CD14-positive monocyte (primary cell): Measurements from ENCODE around the gene MYBPC2. TPM values are rescaled to one million over a fixed set of nuclear protein-coding genes. Genes with fewer than 3 reads are reported as not detected.
"Not testable (repeated sequence)": the region's sequence is repeated elsewhere in the genome, so short reads cannot be mapped to it uniquely, and the experiment has no call there.

Source experiments
- DNase-seq, 3 donors: peaks; one replicate each; pipeline ENCODE4 v3.0.0-alpha.2; 2011 to 2022
- H2AFZ ChIP-seq: 2 replicates; pipeline ENCODE4 v1.6.0; 2012; ENCODE audit warnings: mild to moderate bottlenecking, low read depth, low read length, inconsistent platforms; ENCODE audit not compliant: insufficient read depth, poor library complexity, severe bottlenecking
- H3K27ac ChIP-seq, 2 donors: 1 replicate in 1 of 2; 2 replicates in 1 of 2; pipeline ENCODE4 v1.5.1; 2012 to 2013; ENCODE audit warnings: low read length in 2 of 2, control low read depth in 1 of 2, inconsistent platforms in 1 of 2, low read depth in 1 of 2, mild to moderate bottlenecking in 1 of 2
- H3K27me3 ChIP-seq, 2 donors: one replicate each; pipeline versions ENCODE4 v1.6.0 to v1.6.1; 2011 to 2013; ENCODE audit warnings: low read length in 2 of 2; ENCODE audit not compliant: control insufficient read depth in 2 of 2, insufficient read depth in 2 of 2
- H3K36me3 ChIP-seq, 2 donors: replicated peaks in 1 of 2; 1 replicate in 1 of 2; 2 replicates in 1 of 2; pipeline versions ENCODE4 v1.5.1 to v1.6.1; 2012 to 2013; ENCODE audit warnings: low read length in 2 of 2, control low read depth in 1 of 2, inconsistent platforms in 1 of 2, mild to moderate bottlenecking in 1 of 2; ENCODE audit not compliant: insufficient read depth in 2 of 2, control insufficient read depth in 1 of 2
- H3K4me1 ChIP-seq, 2 donors: 1 replicate in 1 of 2; 2 replicates in 1 of 2; pipeline versions ENCODE4 v1.5.1 to v1.6.1; 2012 to 2013; ENCODE audit warnings: low read length in 2 of 2, control low read depth in 1 of 2, inconsistent platforms in 1 of 2, mild to moderate bottlenecking in 1 of 2, moderate library complexity in 1 of 2; ENCODE audit not compliant: insufficient read depth in 2 of 2, control insufficient read depth in 1 of 2
- H3K4me2 ChIP-seq: replicated peaks from 2 replicates; pipeline ENCODE3; 2012; ENCODE audit warnings: low read length, moderate library complexity, mild to moderate bottlenecking; ENCODE audit not compliant: poor library complexity, severe bottlenecking; ENCODE audit errors: extremely low read depth
- H3K4me3 ChIP-seq, 3 experiments: fragments of 200-600 bp in 1 of 3; sonication (generic) in 1 of 3; replicated peaks in 1 of 3; 1 replicate in 2 of 3; 2 replicates in 1 of 3; pipeline ENCODE4 v1.5.1; 2011 to 2013; ENCODE audit warnings: low read length in 3 of 3, mild to moderate bottlenecking in 3 of 3, control low read depth in 2 of 3, low read depth in 2 of 3, inconsistent platforms in 1 of 3, moderate library complexity in 1 of 3
- H3K79me2 ChIP-seq: 2 replicates; pipeline ENCODE4 v1.6.0; 2012; ENCODE audit warnings: mild to moderate bottlenecking, control low read depth, inconsistent platforms, low read length, moderate library complexity; ENCODE audit not compliant: insufficient read depth
- H3K9ac ChIP-seq: 2 replicates; pipeline ENCODE4 v1.6.0; 2017; ENCODE audit warnings: low read length, mild to moderate bottlenecking; ENCODE audit not compliant: insufficient read depth, poor library complexity, severe bottlenecking
- H3K9me3 ChIP-seq, 2 donors: replicated peaks in 1 of 2; 1 replicate in 1 of 2; 2 replicates in 1 of 2; pipeline versions ENCODE4 v1.5.1 to v1.6.1; 2012 to 2013; ENCODE audit warnings: low read length in 2 of 2, control low read depth in 1 of 2; ENCODE audit not compliant: control insufficient read depth in 1 of 2, insufficient read depth in 1 of 2
- H4K20me1 ChIP-seq: 2 replicates; pipeline ENCODE4 v1.6.0; 2012; ENCODE audit warnings: mild to moderate bottlenecking, low read length, control low read depth, moderate library complexity; ENCODE audit not compliant: insufficient read depth
- H3K27ac Mint-ChIP-seq, 7 donors: one replicate each; pipeline ENCODE4 v1.8.0; 2020; ENCODE audit warnings: mild to moderate bottlenecking in 7 of 7, mixed read lengths in 7 of 7, moderate library complexity in 6 of 7, inconsistent platforms in 2 of 7
- H3K27me3 Mint-ChIP-seq, 3 donors: one replicate each; pipeline ENCODE4 v1.8.0; 2021 to 2022; ENCODE audit warnings: low read depth in 3 of 3, mild to moderate bottlenecking in 3 of 3, mixed read lengths in 3 of 3, moderate library complexity in 3 of 3, inconsistent platforms in 1 of 3
- H3K36me3 Mint-ChIP-seq, 2 donors: one replicate each; pipeline ENCODE4 v1.8.0; 2020; ENCODE audit warnings: mixed read lengths in 2 of 2, inconsistent platforms in 1 of 2, mild to moderate bottlenecking in 1 of 2
- H3K4me1 Mint-ChIP-seq: one replicate; pipeline ENCODE4 v1.8.0; 2020; ENCODE audit warnings: mild to moderate bottlenecking, mixed read lengths
- H3K4me3 Mint-ChIP-seq, 2 donors: one replicate each; pipeline ENCODE4 v1.8.0; 2020; ENCODE audit warnings: mild to moderate bottlenecking in 2 of 2, mixed read lengths in 2 of 2, moderate library complexity in 1 of 2
- H3K9me3 Mint-ChIP-seq, 7 donors: one replicate each; pipeline ENCODE4 v1.8.0; 2020 to 2022; ENCODE audit warnings: mixed read lengths in 7 of 7, mild to moderate bottlenecking in 6 of 7, moderate library complexity in 6 of 7, inconsistent platforms in 2 of 7
- WGBS: methylation state at CpG from one replicate; pipeline ENCODE4 v1.1.5; 2013; ENCODE audit warnings: missing lambda C conversion rate; ENCODE audit not compliant: insufficient coverage; 5-methylcytosine and 5-hydroxymethylcytosine counted together
- intact Hi-C, 2 donors: fragments of 100-400 bp; cut with micrococcal nuclease; formaldehyde crosslinking; loops; one replicate each; pipeline versions ENCODE4 v1.15.0 to v1.15.1; 2023
- polyA plus RNA-seq, 3 donors: library from polyadenylated mRNA; depleted of rRNA in 1 of 3; unstranded in 2 of 3; stranded (reverse) in 1 of 3; fragments of 300-500 nt in 2 of 3; fragments of >200 nt in 1 of 3; fragmentation: Illumina TruSeq in 2 of 3; gene quantifications; 1 replicate in 2 of 3; 2 replicates in 1 of 3; pipeline ENCODE4 v1.2.3, GENCODE V29; 2012 to 2021
- TF ChIP-seq, protein P1 (sequence below): fragments of 200-600 bp; IDR thresholded peaks from one replicate; pipeline ENCODE4 v1.8.0; 2022; ENCODE audit warnings: antibody characterized with exemption, mild to moderate bottlenecking

The MYBPC2 gene
- polyA plus RNA-seq, 3 donors: not detected

DNA sequence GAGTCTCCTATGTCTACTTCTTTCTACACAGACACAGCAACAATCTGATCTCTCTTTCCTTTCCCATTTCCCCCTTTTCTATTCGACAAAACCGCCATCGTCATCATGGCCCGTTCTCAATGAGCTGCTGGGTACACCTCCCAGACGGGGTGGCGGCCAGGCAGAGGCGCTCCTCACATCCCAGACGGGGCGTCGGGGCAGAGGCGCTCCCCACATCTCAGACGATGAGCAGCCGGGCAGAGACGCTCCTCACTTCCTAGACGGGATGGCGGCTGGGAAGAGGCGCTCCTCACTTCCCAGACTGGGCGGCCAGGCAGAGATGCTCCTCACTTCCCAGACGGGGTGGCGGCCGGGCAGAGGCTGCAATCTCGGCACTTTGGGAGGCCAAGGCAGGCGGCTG is 41.7 kb upstream of the MYBPC2 start:
- DNase-seq, H3K4me2 ChIP-seq, H4K20me1 ChIP-seq, H3K9ac ChIP-seq, H3K27ac ChIP-seq, intact Hi-C loops, H2AFZ ChIP-seq, H3K4me3 ChIP-seq, H3K4me3 Mint-ChIP-seq, H3K27me3 Mint-ChIP-seq, H3K9me3 Mint-ChIP-seq, H3K27me3 ChIP-seq, H3K9me3 ChIP-seq, H3K27ac Mint-ChIP-seq: not testable (repeated sequence)
- Mint-ChIP-seq H3K36me3 (peaks cover 12 to 30% of the 10 kb centered on the region in 2 donors), H3K4me1 (peaks cover 26% of the 10 kb centered on the region)
- WGBS: 90% methylated on average over 10 of the region's 23 CpGs
- Histone ChIP-seq H3K36me3 (peaks cover 0 to 14% of the 10 kb centered on the region in 2 donors), H3K4me1 (peaks cover 23 to 25% of the 10 kb centered on the region in 2 donors), H3K79me2 (peaks cover 68% of the 10 kb centered on the region)

DNA sequence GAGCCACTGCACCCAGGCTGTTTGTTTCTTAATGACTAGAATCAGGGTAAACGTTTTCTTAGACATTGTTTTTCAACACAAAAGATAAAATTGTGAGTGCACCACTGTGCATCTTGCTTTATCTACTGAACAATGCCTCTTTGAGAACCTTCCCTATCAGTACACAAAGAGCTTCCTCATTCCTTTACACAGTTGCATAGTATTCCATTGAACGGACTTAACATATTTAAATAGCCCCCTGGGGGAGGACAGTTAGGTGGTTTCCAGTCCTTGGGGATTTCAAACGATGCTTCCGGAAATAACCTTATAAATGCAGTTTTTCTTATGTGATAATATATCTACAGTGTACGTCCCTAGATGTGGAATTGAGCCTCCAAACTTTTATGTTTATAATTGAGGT is 39.9 kb upstream of the MYBPC2 start:
- Histone ChIP-seq H3K9ac (no peak overlapping the region), H3K36me3 (peaks cover 0 to 14% of the 10 kb centered on the region in 2 donors), H3K79me2 (peaks cover 59% of the 10 kb centered on the region), H3K27ac (no peak overlapping the region), H3K9me3 (no peaks in the 10 kb centered on the region), H2AFZ (no peak overlapping the region), H3K27me3 (no peaks in the 10 kb centered on the region), H4K20me1 (no peaks in the 10 kb centered on the region), H3K4me1 (peaks cover 5 to 7% of the 10 kb centered on the region in 2 donors), H3K4me3 (no peak overlapping the region), H3K4me2 (no peak overlapping the region)
- H3K4me1 Mint-ChIP-seq: peaks cover 8% of the 10 kb centered on the region
- WGBS: no CpG with 5 or more reads among the region's 5 CpGs
- TF ChIP-seq, protein P1, sequence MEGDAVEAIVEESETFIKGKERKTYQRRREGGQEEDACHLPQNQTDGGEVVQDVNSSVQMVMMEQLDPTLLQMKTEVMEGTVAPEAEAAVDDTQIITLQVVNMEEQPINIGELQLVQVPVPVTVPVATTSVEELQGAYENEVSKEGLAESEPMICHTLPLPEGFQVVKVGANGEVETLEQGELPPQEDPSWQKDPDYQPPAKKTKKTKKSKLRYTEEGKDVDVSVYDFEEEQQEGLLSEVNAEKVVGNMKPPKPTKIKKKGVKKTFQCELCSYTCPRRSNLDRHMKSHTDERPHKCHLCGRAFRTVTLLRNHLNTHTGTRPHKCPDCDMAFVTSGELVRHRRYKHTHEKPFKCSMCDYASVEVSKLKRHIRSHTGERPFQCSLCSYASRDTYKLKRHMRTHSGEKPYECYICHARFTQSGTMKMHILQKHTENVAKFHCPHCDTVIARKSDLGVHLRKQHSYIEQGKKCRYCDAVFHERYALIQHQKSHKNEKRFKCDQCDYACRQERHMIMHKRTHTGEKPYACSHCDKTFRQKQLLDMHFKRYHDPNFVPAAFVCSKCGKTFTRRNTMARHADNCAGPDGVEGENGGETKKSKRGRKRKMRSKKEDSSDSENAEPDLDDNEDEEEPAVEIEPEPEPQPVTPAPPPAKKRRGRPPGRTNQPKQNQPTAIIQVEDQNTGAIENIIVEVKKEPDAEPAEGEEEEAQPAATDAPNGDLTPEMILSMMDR: no peak
- intact Hi-C loops: no loop called here
- H3K27ac Mint-ChIP-seq: peak overlapping the region in 1 of 7 donors; percentile 16
- H3K36me3 Mint-ChIP-seq: peaks cover 12 to 30% of the 10 kb centered on the region in 2 donors
- peaks cover 0 to 5% (median 2%) of the 10 kb centered on the region in 7 donors for H3K9me3 Mint-ChIP-seq
- H3K4me3 Mint-ChIP-seq: no peak overlapping the region
- no peak for DNase-seq
- peaks cover 0 to 2% (median 0%) of the 10 kb centered on the region in 3 donors for H3K27me3 Mint-ChIP-seq
